ENCODE data around the gene FSTL3. TPM values are rescaled to one million over a fixed set of nuclear protein-coding genes. Genes with fewer than 3 reads are reported as not detected.

Gene FSTL3
- total RNA-seq, 1 donor from 2014 or later, result 2.4 TPM

DNA sequence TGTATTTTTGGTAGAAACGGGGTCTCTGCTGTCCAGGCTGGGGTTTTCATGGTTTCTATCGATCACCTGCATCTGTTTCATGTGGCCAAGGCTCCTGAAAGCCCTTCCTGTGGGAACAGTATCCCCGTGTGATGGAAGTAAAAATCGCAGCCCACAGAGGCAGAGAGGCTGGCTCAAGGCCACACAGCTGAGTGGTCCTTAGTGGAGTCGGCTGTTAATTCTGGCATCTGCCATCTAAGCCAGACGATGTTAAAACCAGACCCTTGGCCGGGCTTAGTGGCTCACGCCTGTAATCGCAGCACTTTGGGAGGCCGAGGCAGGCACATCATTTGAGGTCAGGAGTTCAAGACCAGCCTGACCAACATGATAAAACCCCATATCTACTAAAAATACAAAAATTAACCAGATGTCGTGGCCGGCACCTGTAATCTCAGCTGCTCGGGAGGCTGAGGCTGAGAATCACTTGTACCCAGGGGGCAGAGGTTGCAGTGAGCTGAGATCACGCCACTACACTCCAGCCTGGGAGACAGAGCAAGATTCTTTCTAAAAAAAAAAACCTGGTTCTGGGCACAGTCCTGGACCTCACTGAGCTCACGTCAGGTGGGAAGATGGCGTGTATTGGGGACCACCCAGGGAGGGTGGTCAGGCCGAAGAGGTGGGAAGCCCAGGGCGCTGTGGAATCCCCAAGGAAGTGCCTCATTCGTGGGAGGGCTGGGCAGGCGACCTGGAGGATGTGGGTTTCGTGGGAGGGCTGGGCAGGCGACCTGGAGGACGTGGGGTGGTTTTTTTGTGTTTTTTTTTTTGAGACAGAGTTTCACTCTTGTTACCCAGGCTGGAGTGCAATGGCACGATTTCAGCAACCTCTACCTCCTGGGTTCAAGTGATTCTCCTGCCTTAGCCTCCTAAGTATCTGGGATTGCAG lies 56.2 kb downstream of the FSTL3 start:
- no peak overlapping the region for H3K4me3 Mint-ChIP-seq
- no peaks in the 10 kb centered on the region for H3K27me3 ChIP-seq
- H2AFZ ChIP-seq (replicated peaks), result no peak overlapping the region
- H3K27ac Mint-ChIP-seq, result no peak overlapping the region
- no peaks in the 10 kb centered on the region for H3K9me3 ChIP-seq (ENCODE audit: low read depth)
- H4K20me1 ChIP-seq (ENCODE audit: low read depth), result peaks cover 8% of the 10 kb centered on the region
- H3K4me3 ChIP-seq, result no peak overlapping the region
- H3K36me3 ChIP-seq, result no peaks in the 10 kb centered on the region
- no peaks in the 10 kb centered on the region for H3K9me3 Mint-ChIP-seq
- peaks cover 4% of the 10 kb centered on the region for H3F3A ChIP-seq (ENCODE audit: low read depth)
- H3K9ac ChIP-seq, result no peak overlapping the region
- no peak overlapping the region for H3K4me2 ChIP-seq
- TF ChIP-seq, protein P1, sequence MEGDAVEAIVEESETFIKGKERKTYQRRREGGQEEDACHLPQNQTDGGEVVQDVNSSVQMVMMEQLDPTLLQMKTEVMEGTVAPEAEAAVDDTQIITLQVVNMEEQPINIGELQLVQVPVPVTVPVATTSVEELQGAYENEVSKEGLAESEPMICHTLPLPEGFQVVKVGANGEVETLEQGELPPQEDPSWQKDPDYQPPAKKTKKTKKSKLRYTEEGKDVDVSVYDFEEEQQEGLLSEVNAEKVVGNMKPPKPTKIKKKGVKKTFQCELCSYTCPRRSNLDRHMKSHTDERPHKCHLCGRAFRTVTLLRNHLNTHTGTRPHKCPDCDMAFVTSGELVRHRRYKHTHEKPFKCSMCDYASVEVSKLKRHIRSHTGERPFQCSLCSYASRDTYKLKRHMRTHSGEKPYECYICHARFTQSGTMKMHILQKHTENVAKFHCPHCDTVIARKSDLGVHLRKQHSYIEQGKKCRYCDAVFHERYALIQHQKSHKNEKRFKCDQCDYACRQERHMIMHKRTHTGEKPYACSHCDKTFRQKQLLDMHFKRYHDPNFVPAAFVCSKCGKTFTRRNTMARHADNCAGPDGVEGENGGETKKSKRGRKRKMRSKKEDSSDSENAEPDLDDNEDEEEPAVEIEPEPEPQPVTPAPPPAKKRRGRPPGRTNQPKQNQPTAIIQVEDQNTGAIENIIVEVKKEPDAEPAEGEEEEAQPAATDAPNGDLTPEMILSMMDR (IDR thresholded peaks at IDR 0.05), result no peak
- TF ChIP-seq EZH2 (IDR thresholded peaks at IDR 0.05) (no peak), EZH2phosphoT487 (IDR thresholded peaks at IDR 0.05) (no peak)
- H3K27me3 Mint-ChIP-seq (ENCODE audit: insufficient read depth, low read depth), result no peaks in the 10 kb centered on the region
- DNase-seq (ENCODE audit: low spot score), result no peak
- no peaks in the 10 kb centered on the region for H3K4me1 ChIP-seq
- H3K36me3 Mint-ChIP-seq, result peaks cover 9% of the 10 kb centered on the region
- no peaks in the 10 kb centered on the region for H3K79me2 ChIP-seq (ENCODE audit: low read depth)
- no peak overlapping the region for H3K27ac ChIP-seq
- peaks cover 5% of the 10 kb centered on the region for H3K4me1 Mint-ChIP-seq

Other genes with a start within 250 kb of the FSTL3 start
- 3.2 and 15.9 TPM in 2 replicates for gene SHC2, start 215.4 kb upstream of the FSTL3 start, total RNA-seq (ENCODE audit: low replicate concordance)
- 0.09 TPM in 1 of 2 replicates, not detected in the other for gene MADCAM1, start 179.9 kb upstream of the FSTL3 start, total RNA-seq (ENCODE audit: low replicate concordance)
- 9.4 and 31.1 TPM in 2 replicates for gene TPGS1, start 168.9 kb upstream of the FSTL3 start, total RNA-seq (ENCODE audit: low replicate concordance)
- 42.5 and 92.6 TPM in 2 replicates for gene CDC34, start 144.6 kb upstream of the FSTL3 start, total RNA-seq (ENCODE audit: low replicate concordance)
- gene GZMM, start 132.3 kb upstream of the FSTL3 start, total RNA-seq (ENCODE audit: low replicate concordance), result not detected in 2 replicates
- 330 and 913 TPM in 2 replicates for gene BSG, start 103.8 kb upstream of the FSTL3 start, total RNA-seq (ENCODE audit: low replicate concordance)
- 0.06 TPM in 1 of 2 replicates, not detected in the other for gene HCN2, start 86.5 kb upstream of the FSTL3 start, total RNA-seq (ENCODE audit: low replicate concordance)
- 14.1 and 68.6 TPM in 2 replicates for gene POLRMT, start 42.9 kb upstream of the FSTL3 start, total RNA-seq (ENCODE audit: low replicate concordance)
- 0.37 TPM in 1 of 2 replicates, not detected in the other for gene FGF22, start 36.5 kb upstream of the FSTL3 start, total RNA-seq (ENCODE audit: low replicate concordance)
- 9.7 and 50.9 TPM in 2 replicates for gene RNF126, start 13.2 kb upstream of the FSTL3 start, total RNA-seq (ENCODE audit: low replicate concordance)
- gene PRSS57, start 19.1 kb downstream of the FSTL3 start, total RNA-seq (ENCODE audit: low replicate concordance), result not detected in 2 replicates
- gene PALM, start 32.5 kb downstream of the FSTL3 start, total RNA-seq (ENCODE audit: low replicate concordance), result 13.9 and 40.7 TPM in 2 replicates
- not detected in 2 replicates for gene MISP, start 74.7 kb downstream of the FSTL3 start, total RNA-seq (ENCODE audit: low replicate concordance)
- gene PTBP1, start 121.1 kb downstream of the FSTL3 start, total RNA-seq (ENCODE audit: low replicate concordance), result 237 and 543 TPM in 2 replicates
- gene PLPPR3, start 145.6 kb downstream of the FSTL3 start, total RNA-seq (ENCODE audit: low replicate concordance), result 15.6 and 91.6 TPM in 2 replicates
- gene AZU1, start 151.4 kb downstream of the FSTL3 start, total RNA-seq (ENCODE audit: low replicate concordance), result 1.0 and 2.0 TPM in 2 replicates
- 0.28 TPM in 1 of 2 replicates, not detected in the other for gene PRTN3, start 164.6 kb downstream of the FSTL3 start, total RNA-seq (ENCODE audit: low replicate concordance)
- not detected in 2 replicates for gene ELANE, start 175.9 kb downstream of the FSTL3 start, total RNA-seq (ENCODE audit: low replicate concordance)
- gene CFD, start 183.3 kb downstream of the FSTL3 start, total RNA-seq (ENCODE audit: low replicate concordance), result 0.90 TPM in 1 of 2 replicates, not detected in the other
- gene MED16, start 216.8 kb downstream of the FSTL3 start, total RNA-seq (ENCODE audit: low replicate concordance), result 14.4 and 46.9 TPM in 2 replicates
- gene RNU6-9, start 217.1 kb downstream of the FSTL3 start, total RNA-seq (ENCODE audit: low replicate concordance), result not detected in 2 replicates
- 22.7 and 58.2 TPM in 2 replicates for gene R3HDM4, start 236.8 kb downstream of the FSTL3 start, total RNA-seq (ENCODE audit: low replicate concordance)
- 0.77 TPM in 1 of 2 replicates, not detected in the other for gene KISS1R, start 240.9 kb downstream of the FSTL3 start, total RNA-seq (ENCODE audit: low replicate concordance)
- gene ARID3A, start 249.6 kb downstream of the FSTL3 start, total RNA-seq (ENCODE audit: low replicate concordance), result 25.5 and 68.7 TPM in 2 replicates